ENCODE data around the gene ZSWIM1. TPM values are rescaled to one million over a fixed set of nuclear protein-coding genes. Genes with fewer than 3 reads are reported as not detected.

ZSWIM1 gene
- total and polyA plus RNA-seq, 8 donors = 1.7 to 13.4 (median 3.5) TPM

- TF ChIP-seq POLR2AphosphoS5 (IDR thresholded peaks at IDR 0.05) (no peak), CTCF (IDR thresholded peaks at IDR 0.05) (no peak), EP300 (IDR thresholded peaks at IDR 0.05) (no peak)
- H3K9me3 ChIP-seq = no peaks in the 10 kb centered on the region
- no peak overlapping the region for H3K27ac ChIP-seq
- no peak for DNase-seq
- peaks cover 15 to 42% (median 39%) of the 10 kb centered on the region in 4 donors for H3K4me1 ChIP-seq
- no peak overlapping the region for H3K4me3 ChIP-seq
- WGBS, 5 donors = 91 to 93% (median 93%) methylated on average over 4 of the region's 4 CpGs
- no peaks in the 10 kb centered on the region for H3K27me3 ChIP-seq
- intact Hi-C loops (cut with DNase I; ENCODE audit: low total_unique reads) = no loop called here
- peaks cover 38 to 66% (median 64%) of the 10 kb centered on the region in 4 donors for H3K36me3 ChIP-seq
These were observed 12.8 kb downstream of the ZSWIM1 start for GRCh38 chr20:45893831-45894230.

- TF ChIP-seq EP300 (IDR thresholded peaks at IDR 0.05) (no peak), CTCF (IDR thresholded peaks at IDR 0.05) (no peak), POLR2A (IDR thresholded peaks at IDR 0.05) (no peak), POLR2AphosphoS5 (IDR thresholded peaks at IDR 0.05) (no peak)
- H3K9me3 ChIP-seq = no peaks in the 10 kb centered on the region
- intact Hi-C loops (cut with DNase I; ENCODE audit: low total_unique reads) = no loop called here
- no peak overlapping the region for H3K4me3 ChIP-seq
- DNase-seq = no peak
- H3K27me3 ChIP-seq = no peaks in the 10 kb centered on the region
- no peak overlapping the region for H3K27ac ChIP-seq
- peaks cover 13 to 33% (median 32%) of the 10 kb centered on the region in 4 donors for H3K4me1 ChIP-seq
- peaks cover 38 to 75% (median 74%) of the 10 kb centered on the region in 4 donors for H3K36me3 ChIP-seq
- WGBS, 5 donors = 76 to 90% (median 80%) methylated on average over 10 to 12 of the region's 12 CpGs
These were observed 13.8 kb downstream of the ZSWIM1 start for GRCh38 chr20:45894797-45895196.

- no peaks in the 10 kb centered on the region for H3K9me3 ChIP-seq
- H3K4me3 ChIP-seq = no peak overlapping the region
- peaks cover 38 to 93% (median 90%) of the 10 kb centered on the region in 4 donors for H3K36me3 ChIP-seq
- no peak for TF ChIP-seq EP300 (IDR thresholded peaks at IDR 0.05)
- TF ChIP-seq CTCF (IDR thresholded peaks at IDR 0.05) = no peak
- TF ChIP-seq POLR2AphosphoS5 (IDR thresholded peaks at IDR 0.05) = no peak
- TF ChIP-seq POLR2A (IDR thresholded peaks at IDR 0.05) = no peak
- H3K4me1 ChIP-seq = peaks cover 8 to 22% (median 17%) of the 10 kb centered on the region in 4 donors
- 93 to 97% (median 95%) methylated on average over 13 to 14 of the region's 14 CpGs for WGBS, 5 donors
- H3K27me3 ChIP-seq = no peaks in the 10 kb centered on the region
- DNase-seq = no peak
- H3K27ac ChIP-seq = no peak overlapping the region
- intact Hi-C loops (cut with DNase I; ENCODE audit: low total_unique reads) = no loop called here
These were observed 15.7 kb downstream of the ZSWIM1 start for GRCh38 chr20:45896641-45897161.

GRCh38 chr20:45897289-45897688 is 16.3 kb downstream of the ZSWIM1 start:
- no peak for TF ChIP-seq POLR2AphosphoS5 (IDR thresholded peaks at IDR 0.05)
- TF ChIP-seq POLR2A (IDR thresholded peaks at IDR 0.05) = no peak
- no peak for TF ChIP-seq CTCF (IDR thresholded peaks at IDR 0.05)
- TF ChIP-seq EP300 (IDR thresholded peaks at IDR 0.05) = no peak
- no peaks in the 10 kb centered on the region for H3K27me3 ChIP-seq
- 83 to 91% (median 87%) methylated on average over 2 of the region's 2 CpGs for WGBS, 5 donors
- H3K27ac ChIP-seq = no peak overlapping the region
- H3K4me3 ChIP-seq = no peak overlapping the region
- H3K4me1 ChIP-seq = peaks cover 2 to 16% (median 11%) of the 10 kb centered on the region in 4 donors
- DNase-seq = no peak
- intact Hi-C loops (cut with DNase I; ENCODE audit: low total_unique reads) = no loop called here
- no peaks in the 10 kb centered on the region for H3K9me3 ChIP-seq
- H3K36me3 ChIP-seq = peaks cover 41 to 98% (median 95%) of the 10 kb centered on the region in 4 donors

Data from stomach (tissue), 9 donors.